Activated CD4-positive, alpha-beta T cell treated with anti-CD3 and anti-CD28 coated beads for 36 hours (primary cell): ENCODE data around the gene LACTBL1. TPM values are rescaled to one million over a fixed set of nuclear protein-coding genes. Genes with fewer than 3 reads are reported as not detected.

Experiments
- ATAC-seq: fragments of 200-7000 bp; cut with Tn5 transposase; one replicate; pipeline ENCODE4 v1.10.0; 2021; ENCODE audit warnings: mild to moderate bottlenecking, moderate library complexity
- CTCF ChIA-PET: fragments of 350-600 bp; sonication (Branson Sonifier 250); formaldehyde crosslinking; loops from one replicate; lab custom pipeline; 2021; ENCODE audit warnings: antibody characterized with exemption; lab: Charles Lee
- POLR2A ChIA-PET: fragments of 350-600 bp; sonication (Branson Sonifier 250); formaldehyde crosslinking; loops from one replicate; lab custom pipeline; 2021; ENCODE audit warnings: antibody characterized with exemption, inconsistent platforms; lab: Charles Lee
- DNase-seq: peaks from one replicate; pipeline ENCODE4 v3.0.0-alpha.2; 2020
- H3K27ac Mint-ChIP-seq: one replicate; pipeline ENCODE4 v1.8.0; 2021; ENCODE audit warnings: mixed read lengths
- H3K27me3 Mint-ChIP-seq: one replicate; pipeline ENCODE4 v1.8.0; 2021; ENCODE audit warnings: mixed read lengths
- H3K36me3 Mint-ChIP-seq: one replicate; pipeline ENCODE4 v1.8.0; 2021; ENCODE audit warnings: low read depth, mixed read lengths
- H3K4me1 Mint-ChIP-seq: one replicate; pipeline ENCODE4 v1.8.0; 2021; ENCODE audit warnings: mixed read lengths
- H3K4me3 Mint-ChIP-seq: one replicate; pipeline ENCODE4 v1.8.0; 2021; ENCODE audit warnings: mild to moderate bottlenecking, moderate library complexity, mixed read lengths
- H3K9me3 Mint-ChIP-seq: one replicate; pipeline ENCODE4 v1.8.0; 2021; ENCODE audit warnings: low read depth, mixed read lengths
- intact Hi-C, 2 experiments: fragments of 100-400 bp; cut with DNase I in 1 of 2; cut with micrococcal nuclease in 1 of 2; formaldehyde crosslinking; loops; one replicate each; pipeline versions ENCODE4 v1.14.2 to v1.15.1; 2022 to 2024; cut with DNase I, micrococcal nuclease
- total RNA-seq, 2 experiments: library from RNA; stranded (reverse); gene quantifications; one replicate each; pipeline ENCODE4 v1.2.3, GENCODE V29; 2021

LACTBL1 gene
- total RNA-seq, 2 experiments from 2014 or later: not detected

DNA sequence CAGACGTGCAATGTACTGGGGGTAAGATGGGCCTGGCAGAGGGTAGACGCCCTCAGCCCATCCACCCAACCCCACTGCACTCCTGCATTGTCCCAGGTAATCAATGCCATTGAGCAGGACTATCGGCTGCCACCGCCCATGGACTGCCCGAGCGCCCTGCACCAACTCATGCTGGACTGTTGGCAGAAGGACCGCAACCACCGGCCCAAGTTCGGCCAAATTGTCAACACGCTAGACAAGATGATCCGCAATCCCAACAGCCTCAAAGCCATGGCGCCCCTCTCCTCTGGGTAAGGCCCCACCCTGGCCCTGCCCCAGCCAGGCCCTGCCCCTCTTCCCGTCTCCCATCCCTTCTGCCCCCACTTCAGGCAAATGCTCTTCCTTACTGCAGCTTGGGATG lies 62.4 kb downstream of the LACTBL1 start:
- ATAC-seq (no peak), DNase-seq (no peak)
- ChIA-PET CTCF (no interaction called here), POLR2A (no interaction called here)
- Mint-ChIP-seq H3K4me3 (no peak overlapping the region), H3K9me3 (no peaks in the 10 kb centered on the region), H3K27me3 (no peaks in the 10 kb centered on the region), H3K36me3 (no peaks in the 10 kb centered on the region), H3K27ac (no peak overlapping the region), H3K4me1 (no peaks in the 10 kb centered on the region)
- intact Hi-C loops: no loop called here

DNA sequence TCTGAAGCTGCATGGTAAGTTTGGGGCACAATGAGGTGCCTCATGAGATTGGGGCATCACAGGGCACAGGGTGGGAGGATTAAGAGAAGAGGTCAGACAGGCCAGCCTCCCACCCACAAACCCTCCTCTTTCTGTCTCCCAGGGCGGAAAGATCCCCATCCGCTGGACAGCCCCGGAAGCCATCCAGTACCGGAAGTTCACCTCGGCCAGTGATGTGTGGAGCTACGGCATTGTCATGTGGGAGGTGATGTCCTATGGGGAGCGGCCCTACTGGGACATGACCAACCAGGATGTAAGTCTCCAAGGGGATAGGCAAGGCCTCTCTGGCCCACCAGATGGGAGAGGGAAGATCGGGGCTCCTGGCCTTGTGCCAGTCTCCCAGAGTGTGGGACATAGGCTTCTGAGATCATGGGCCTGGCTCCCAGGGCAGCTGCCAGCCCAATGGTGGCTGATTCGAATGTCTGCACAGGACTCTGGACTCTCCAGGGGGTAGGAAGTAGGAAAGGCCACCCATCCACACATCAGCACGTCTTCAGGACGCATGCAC lies 63.7 kb downstream of the LACTBL1 start:
- DNase-seq: no peak
- H3K27ac Mint-ChIP-seq: no peak overlapping the region
- intact Hi-C loops: no loop called here
- H3K27me3 Mint-ChIP-seq: no peaks in the 10 kb centered on the region
- no peak overlapping the region for H3K4me3 Mint-ChIP-seq
- no peaks in the 10 kb centered on the region for H3K9me3 Mint-ChIP-seq
- CTCF ChIA-PET: no interaction called here
- POLR2A ChIA-PET: no interaction called here
- no peaks in the 10 kb centered on the region for H3K36me3 Mint-ChIP-seq
- no peaks in the 10 kb centered on the region for H3K4me1 Mint-ChIP-seq
- ATAC-seq: no peak

DNA sequence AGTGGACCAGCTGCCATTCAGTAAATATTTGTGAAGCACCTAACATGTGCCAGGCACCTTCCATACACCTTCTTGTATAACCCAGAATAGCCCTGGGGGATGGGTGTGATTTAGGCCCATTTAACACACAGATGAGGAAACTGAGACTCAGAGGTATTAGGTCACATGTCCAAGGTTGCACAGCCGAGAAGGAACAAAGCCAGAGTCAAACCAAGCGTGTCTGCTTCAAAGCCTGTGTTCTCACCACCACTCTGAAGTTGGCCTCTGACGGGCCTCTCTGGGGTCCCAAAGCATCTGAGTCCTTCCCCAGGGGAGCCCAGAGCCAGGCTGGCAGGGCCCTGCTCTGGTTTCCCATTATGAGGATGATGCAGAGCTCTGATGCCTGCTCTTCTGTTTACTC lies 65.1 kb downstream of the LACTBL1 start:
- intact Hi-C loops: no loop called here
- H3K9me3 Mint-ChIP-seq: no peaks in the 10 kb centered on the region
- ChIA-PET CTCF (no interaction called here), POLR2A (no interaction called here)
- no peaks in the 10 kb centered on the region for H3K36me3 Mint-ChIP-seq
- peaks cover 3% of the 10 kb centered on the region for H3K27me3 Mint-ChIP-seq
- H3K4me3 Mint-ChIP-seq: no peak overlapping the region
- DNase-seq (no peak), ATAC-seq (no peak)
- no peaks in the 10 kb centered on the region for H3K4me1 Mint-ChIP-seq
- H3K27ac Mint-ChIP-seq: no peak overlapping the region

DNA sequence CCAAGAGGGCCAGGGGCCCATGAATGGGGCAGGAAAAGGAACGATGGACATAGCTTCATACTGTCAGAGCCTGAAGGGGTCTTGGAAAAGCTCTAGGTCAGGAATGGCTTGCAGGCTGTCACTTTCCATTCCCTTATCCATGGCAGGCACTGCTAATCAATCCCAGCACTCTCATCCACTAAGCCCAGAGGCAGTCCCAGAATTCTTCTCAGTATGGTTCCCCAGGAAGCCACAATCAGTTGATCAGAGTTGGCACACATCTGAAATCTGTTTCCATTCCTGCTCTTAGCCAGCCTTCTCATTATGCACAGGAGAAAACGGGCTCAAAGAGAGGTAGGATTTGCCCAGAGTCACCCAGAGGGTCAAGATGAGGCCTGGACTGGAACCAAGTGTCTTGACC lies 65.7 kb downstream of the LACTBL1 start:
- intact Hi-C loops: no loop called here
- POLR2A ChIA-PET: no interaction called here
- no peak for ATAC-seq

DNA sequence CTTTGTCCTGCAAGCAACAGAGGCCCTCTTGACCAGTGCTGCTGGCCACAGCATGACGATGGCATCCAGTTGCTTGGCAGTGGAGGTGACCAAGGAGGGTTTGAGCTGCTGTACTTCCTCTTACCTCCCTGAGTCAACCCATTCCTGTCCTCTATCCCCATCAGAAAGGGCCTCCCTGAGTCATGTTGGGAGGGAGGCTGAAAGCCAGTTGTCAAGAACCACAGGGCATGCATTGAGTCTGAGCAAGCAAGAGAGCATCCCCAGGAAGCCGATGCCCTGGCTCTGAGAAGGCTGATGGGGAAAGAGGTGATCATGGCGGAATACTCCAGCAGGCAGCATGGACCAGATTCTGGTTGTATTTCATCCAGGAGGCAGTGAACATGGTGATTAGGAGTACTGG lies 69.6 kb downstream of the LACTBL1 start:
- intact Hi-C loops: no loop called here
- no peak for ATAC-seq
- Mint-ChIP-seq H3K4me1 (no peaks in the 10 kb centered on the region), H3K27ac (no peak overlapping the region), H3K9me3 (no peaks in the 10 kb centered on the region), H3K4me3 (no peak overlapping the region), H3K27me3 (peaks cover 10% of the 10 kb centered on the region), H3K36me3 (no peaks in the 10 kb centered on the region)
- ChIA-PET POLR2A (no interaction called here), CTCF (no interaction called here)
- DNase-seq: no peak

More for the DNA sequence above, 65.7 kb downstream of the LACTBL1 start:
- CTCF ChIA-PET: no interaction called here
- no peak for DNase-seq
- Mint-ChIP-seq H3K4me3 (no peak overlapping the region), H3K36me3 (no peaks in the 10 kb centered on the region), H3K27me3 (peaks cover 3% of the 10 kb centered on the region), H3K9me3 (no peaks in the 10 kb centered on the region), H3K4me1 (no peaks in the 10 kb centered on the region), H3K27ac (no peak overlapping the region)

Other genes with a start within 250 kb of the LACTBL1 start
- gene TEX46, start 43.0 kb upstream of the LACTBL1 start, total RNA-seq: under 1 TPM in 1 of 2 experiments, not detected in 1; 0.81 TPM
- gene KDM1A, start 46.6 kb upstream of the LACTBL1 start, total RNA-seq: 10 to 100 TPM; 66.5 to 73.2 TPM
- gene LUZP1, start 196.0 kb upstream of the LACTBL1 start, total RNA-seq: 10 to 100 TPM; 13.2 to 13.6 TPM
- not detected for gene HTR1D, start 244.6 kb upstream of the LACTBL1 start, total RNA-seq